ENCODE measurements around the gene EPHA1.

The EPHA1 gene

GRCh38 chr7:143399151-143399550 is 9.5 kb downstream of the EPHA1 start:
- TF ChIP-seq NFIC (IDR thresholded peaks at IDR 0.05), result no peak
- TF ChIP-seq MAX (IDR thresholded peaks at IDR 0.05), result no peak
- no peak for TF ChIP-seq CEBPB (IDR thresholded peaks at IDR 0.05)
- TF ChIP-seq EP300 (IDR thresholded peaks at IDR 0.05; ENCODE audit: borderline replicate concordance), result no peak
- TF ChIP-seq TCF12 (IDR thresholded peaks at IDR 0.05; ENCODE audit: low read depth), result no peak
- TF ChIP-seq TEAD4 (IDR thresholded peaks at IDR 0.05), result no peak
- no peak for TF ChIP-seq EGR1 (IDR thresholded peaks at IDR 0.05)
- TF ChIP-seq REST (IDR thresholded peaks at IDR 0.05; ENCODE audit: low read depth), result no peak
- TF ChIP-seq RAD21 (IDR thresholded peaks at IDR 0.05; ENCODE audit: low read depth), result no peak
- TF ChIP-seq TAF1 (IDR thresholded peaks at IDR 0.05; ENCODE audit: low read depth), result no peak
- TF ChIP-seq USF1 (IDR thresholded peaks at IDR 0.05), result no peak
- no peak for TF ChIP-seq YY1 (IDR thresholded peaks at IDR 0.05; ENCODE audit: low read depth)
- TF ChIP-seq ZBTB7A (IDR thresholded peaks at IDR 0.05; ENCODE audit: low read depth), result no peak
- no peak for TF ChIP-seq CREB1 (IDR thresholded peaks at IDR 0.05; ENCODE audit: low read depth)
- no peak for TF ChIP-seq FOXM1 (IDR thresholded peaks at IDR 0.05; ENCODE audit: borderline replicate concordance, low read depth)

GRCh38 chr7:143398616-143399015 is 10.0 kb downstream of the EPHA1 start:
- no peak for TF ChIP-seq TAF1 (IDR thresholded peaks at IDR 0.05; ENCODE audit: low read depth)
- TF ChIP-seq USF1 (IDR thresholded peaks at IDR 0.05), result no peak
- no peak for TF ChIP-seq MAX (IDR thresholded peaks at IDR 0.05)
- TF ChIP-seq EGR1 (IDR thresholded peaks at IDR 0.05), result no peak
- no peak for TF ChIP-seq EP300 (IDR thresholded peaks at IDR 0.05; ENCODE audit: borderline replicate concordance)
- no peak for TF ChIP-seq FOXM1 (IDR thresholded peaks at IDR 0.05; ENCODE audit: borderline replicate concordance, low read depth)
- TF ChIP-seq RAD21 (IDR thresholded peaks at IDR 0.05; ENCODE audit: low read depth), result no peak
- no peak for TF ChIP-seq CREB1 (IDR thresholded peaks at IDR 0.05; ENCODE audit: low read depth)
- no peak for TF ChIP-seq TEAD4 (IDR thresholded peaks at IDR 0.05)
- TF ChIP-seq NFIC (IDR thresholded peaks at IDR 0.05), result no peak
- no peak for TF ChIP-seq REST (IDR thresholded peaks at IDR 0.05; ENCODE audit: low read depth)
- TF ChIP-seq YY1 (IDR thresholded peaks at IDR 0.05; ENCODE audit: low read depth), result no peak
- no peak for TF ChIP-seq ZBTB7A (IDR thresholded peaks at IDR 0.05; ENCODE audit: low read depth)
- TF ChIP-seq CEBPB (IDR thresholded peaks at IDR 0.05), result no peak
- no peak for TF ChIP-seq TCF12 (IDR thresholded peaks at IDR 0.05; ENCODE audit: low read depth)

GRCh38 chr7:143397710-143398530 is 10.7 kb downstream of the EPHA1 start:
- no peak for TF ChIP-seq NFIC (IDR thresholded peaks at IDR 0.05)
- no peak for TF ChIP-seq CREB1 (IDR thresholded peaks at IDR 0.05; ENCODE audit: low read depth)
- TF ChIP-seq EGR1 (IDR thresholded peaks at IDR 0.05), result no peak
- no peak for TF ChIP-seq YY1 (IDR thresholded peaks at IDR 0.05; ENCODE audit: low read depth)
- no peak for TF ChIP-seq FOXM1 (IDR thresholded peaks at IDR 0.05; ENCODE audit: borderline replicate concordance, low read depth)
- no peak for TF ChIP-seq EP300 (IDR thresholded peaks at IDR 0.05; ENCODE audit: borderline replicate concordance)
- no peak for TF ChIP-seq TEAD4 (IDR thresholded peaks at IDR 0.05)
- no peak for TF ChIP-seq RAD21 (IDR thresholded peaks at IDR 0.05; ENCODE audit: low read depth)
- TF ChIP-seq TCF12 (IDR thresholded peaks at IDR 0.05; ENCODE audit: low read depth), result no peak
- TF ChIP-seq MAX (IDR thresholded peaks at IDR 0.05), result no peak
- TF ChIP-seq CEBPB (IDR thresholded peaks at IDR 0.05), result no peak
- TF ChIP-seq TAF1 (IDR thresholded peaks at IDR 0.05; ENCODE audit: low read depth), result no peak
- no peak for TF ChIP-seq REST (IDR thresholded peaks at IDR 0.05; ENCODE audit: low read depth)

Data from Ishikawa (cell line).